ENCODE results near the gene CLRN3.

CLRN3 gene

GRCh38 chr10:127918572-127918971, 25.8 kb upstream of the CLRN3 start:
- DNase-seq = no peak

- DNase-seq = no peak
These were observed 24.1 kb upstream of the CLRN3 start for GRCh38 chr10:127916826-127917225.

- DNase-seq = no peak
These were observed 22.6 kb upstream of the CLRN3 start for GRCh38 chr10:127915324-127915723.

- DNase-seq = no peak
These were observed 20.6 kb upstream of the CLRN3 start for GRCh38 chr10:127913368-127913759.

GRCh38 chr10:127912607-127913367, 20.0 kb upstream of the CLRN3 start:
- no peak for DNase-seq

- DNase-seq = no peak
These were observed 19.1 kb upstream of the CLRN3 start for GRCh38 chr10:127911867-127912257.

- DNase-seq = no peak
These were observed 18.6 kb upstream of the CLRN3 start for GRCh38 chr10:127911218-127911866.

GRCh38 chr10:127910464-127910770, 17.7 kb upstream of the CLRN3 start:
- DNase-seq = no peak

GRCh38 chr10:127909716-127910463, 17.1 kb upstream of the CLRN3 start:
- no peak for DNase-seq

GRCh38 chr10:127908959-127909267, 16.2 kb upstream of the CLRN3 start:
- no peak for DNase-seq

- no peak for DNase-seq
These were observed 15.6 kb upstream of the CLRN3 start for GRCh38 chr10:127908106-127908958.

- no peak for DNase-seq
These were observed 14.8 kb upstream of the CLRN3 start for GRCh38 chr10:127907411-127908105.

- DNase-seq = peak in 1 of 2 donors; percentile 65
These were observed 14.0 kb upstream of the CLRN3 start, which contains the start of gene PTPRE for GRCh38 chr10:127906548-127907377. Gene PTPRE, plus strand, starts transcription at chr10:127907103. Its CDS starts 133,779 bp downstream, at chr10:128040882.

- no peak for DNase-seq
These were observed 13.1 kb upstream of the CLRN3 start for GRCh38 chr10:127905848-127906261.

GRCh38 chr10:127905001-127905847, 12.5 kb upstream of the CLRN3 start:
- no peak for DNase-seq

GRCh38 chr10:127904311-127905000, 11.7 kb upstream of the CLRN3 start:
- no peak for DNase-seq

- DNase-seq = no peak
These were observed 11.0 kb upstream of the CLRN3 start for GRCh38 chr10:127903789-127904188.

- peak in 1 of 2 donors; percentile 9 for DNase-seq
These were observed 7.1 kb upstream of the CLRN3 start for GRCh38 chr10:127899766-127900387.

GRCh38 chr10:127897177-127897576, 4.4 kb upstream of the CLRN3 start:
- DNase-seq = no peak

Data from bone marrow (tissue), 2 donors.